OCI-LY7 (cell line): ENCODE data around the gene NTN3. TPM values are rescaled to one million over a fixed set of nuclear protein-coding genes. Genes with fewer than 3 reads are reported as not detected.
A peak's percentile ranks its signal among the peaks of the same experiment; 100 is the strongest.

Experiments used
- BruUV-seq: library from RNA; stranded (reverse); fragments of 400-500 nt; replicated peaks from 2 replicates; lab custom pipeline; 2021; lab: Mats Ljungman, UMichigan
- CTCF ChIA-PET: fragments of 300-600 bp; sonication (Branson Sonifier 250); formaldehyde crosslinking; loops from one replicate; lab custom pipeline; 2022; ENCODE audit warnings: antibody characterized with exemption; ENCODE audit not compliant: unreplicated experiment; lab: Charles Lee
- POLR2A ChIA-PET: fragments of 300-600 bp; sonication (Branson Sonifier 250); formaldehyde crosslinking; loops from one replicate; lab custom pipeline; 2022; ENCODE audit warnings: antibody characterized with exemption; lab: Charles Lee
- DNase-seq: peaks from one replicate; pipeline ENCODE4 v3.0.0-alpha.2; 2015; ENCODE audit warnings: low spot score
- H2AFZ ChIP-seq: fragments of 200-600 bp; sonication (generic), shearing (Covaris generic); 2 replicates; pipeline ENCODE4 v1.6.1; 2014; ENCODE audit warnings: mild to moderate bottlenecking, antibody characterized with exemption, low read length, moderate library complexity
- H3K27ac ChIP-seq: fragments of 200-600 bp; sonication (generic); 2 replicates; pipeline ENCODE4 v1.5.1; 2014; ENCODE audit warnings: mixed run types, low read depth, mild to moderate bottlenecking, moderate library complexity, low read length, inconsistent platforms; ENCODE audit not compliant: poor library complexity, severe bottlenecking
- H3K36me3 ChIP-seq: fragments of 200-600 bp; sonication (generic); 2 replicates; pipeline ENCODE4 v1.6.1; 2014; ENCODE audit warnings: mild to moderate bottlenecking, antibody characterized with exemption, low read length, moderate library complexity, mixed read lengths; ENCODE audit not compliant: insufficient read depth
- H3K4me1 ChIP-seq: fragments of 200-600 bp; sonication (generic); 2 replicates; pipeline ENCODE4 v1.5.1; 2014; ENCODE audit warnings: mild to moderate bottlenecking, low read length; ENCODE audit not compliant: insufficient read depth, poor library complexity, severe bottlenecking
- H3K4me2 ChIP-seq: fragments of 200-600 bp; sonication (generic); 2 replicates; pipeline ENCODE4 v1.6.1; 2014; ENCODE audit warnings: mild to moderate bottlenecking, low read length
- H3K4me3 ChIP-seq: fragments of 200-600 bp; sonication (generic); 2 replicates; pipeline ENCODE4 v1.5.1; 2014; ENCODE audit warnings: mild to moderate bottlenecking, low read depth, low read length; ENCODE audit not compliant: poor library complexity, severe bottlenecking
- H3K79me2 ChIP-seq: fragments of 200-600 bp; sonication (generic); 2 replicates; pipeline ENCODE4 v1.6.1; 2016; ENCODE audit warnings: low read depth, mild to moderate bottlenecking, low read length, moderate library complexity, mixed read lengths; ENCODE audit not compliant: insufficient read depth
- H3K9me2 ChIP-seq: fragments of 200-600 bp; sonication (generic); 2 replicates; pipeline ENCODE4 v1.6.1; 2016; ENCODE audit warnings: mild to moderate bottlenecking, low read length, mixed read lengths; ENCODE audit not compliant: insufficient read depth
- H3K9me3 ChIP-seq: fragments of 200-600 bp; sonication (generic); 2 replicates; pipeline ENCODE4 v1.6.1; 2014; ENCODE audit warnings: mild to moderate bottlenecking, mixed run types, low read length, mixed read lengths
- H4K20me1 ChIP-seq: fragments of 200-600 bp; sonication (generic); 2 replicates; pipeline ENCODE4 v1.6.1; 2014; ENCODE audit warnings: mild to moderate bottlenecking, antibody characterized with exemption, low read length, moderate library complexity, mixed read lengths; ENCODE audit not compliant: insufficient read depth
- CTCF ChIP-seq: fragments of 200-600 bp; sonication (generic); conservative IDR thresholded peaks from 2 replicates; pipeline ENCODE4 v1.5.1; 2014; ENCODE audit warnings: mild to moderate bottlenecking, antibody characterized with exemption, low read length, moderate library complexity, mixed read lengths
- EZH2phosphoT487 ChIP-seq: fragments of 200-600 bp; sonication (generic); IDR thresholded peaks from 2 replicates; pipeline ENCODE4 v1.6.1; 2018; ENCODE audit warnings: low read depth, borderline replicate concordance, mild to moderate bottlenecking, mixed run types, antibody characterized with exemption, low read length, moderate library complexity, mixed read lengths
- intact Hi-C: fragments of 100-400 bp; cut with micrococcal nuclease; formaldehyde crosslinking; loops from one replicate; pipeline ENCODE4 v1.10.0; 2022; ENCODE audit not compliant: unreplicated experiment
- total RNA-seq, 2 experiments: library from RNA; depleted of rRNA in 1 of 2; stranded (reverse); fragments of >200 nt in 1 of 2; shearing (Covaris generic) in 1 of 2; gene quantifications; 2 replicates each; pipeline ENCODE4 v1.2.3, GENCODE V29; 2014 to 2022

The NTN3 gene
- total RNA-seq, 2 experiments from 2014 or later, result 1.7 to 2.3 TPM

- no peaks in the 10 kb centered on the region for H4K20me1 ChIP-seq
- H3K27ac ChIP-seq, result peak overlapping the region; percentile 69
- TF ChIP-seq CTCF (no peak), EZH2phosphoT487 (no peak)
- H3K9me3 ChIP-seq, result no peaks in the 10 kb centered on the region
- peaks cover 67% of the 10 kb centered on the region for H3K36me3 ChIP-seq
- intact Hi-C loops, result no loop called here
- peaks cover 41% of the 10 kb centered on the region for H3K4me1 ChIP-seq
- H3K79me2 ChIP-seq, result peaks cover 18% of the 10 kb centered on the region; the same call in 1 of the 2 replicates
- H3K9me2 ChIP-seq, result no peaks in the 10 kb centered on the region
- peak overlapping the region; percentile 99 for H3K4me2 ChIP-seq
- no peak overlapping the region for H2AFZ ChIP-seq
- no TSS peak for BruUV-seq
- POLR2A ChIA-PET, result interaction anchor here (0.6 kb wide), 1 partner anchor 50 kb away, joined by 4 read pairs; no protein-coding TSS in a partner anchor
- H3K4me3 ChIP-seq, result peak overlapping the region; percentile 79
- CTCF ChIA-PET, result no interaction called here
- DNase-seq, result no peak
Measured at GRCh38 chr16:2460916-2461315, 10.2 kb upstream of the NTN3 start.

GRCh38 chr16:2462031-2462866 is 8.8 kb upstream of the NTN3 start:
- no peak for DNase-seq
- intact Hi-C loops, result no loop called here
- no peak overlapping the region for H3K27ac ChIP-seq
- H3K36me3 ChIP-seq, result peaks cover 54% of the 10 kb centered on the region
- peak overlapping the region; percentile 79 for H3K4me3 ChIP-seq
- peaks cover 18% of the 10 kb centered on the region; the same call in 1 of the 2 replicates for H3K79me2 ChIP-seq
- H3K9me2 ChIP-seq, result no peaks in the 10 kb centered on the region
- TF ChIP-seq CTCF (no peak), EZH2phosphoT487 (no peak)
- H3K4me2 ChIP-seq, result peak overlapping the region; percentile 99; the same call in 1 of the 2 replicates
- H3K9me3 ChIP-seq, result no peaks in the 10 kb centered on the region
- ChIA-PET CTCF (interaction anchor here (1.2 kb wide), 1 partner anchor 32 kb away, joined by 3 read pairs; no protein-coding TSS in a partner anchor), POLR2A (interaction anchor here (0.8 kb wide), 1 partner anchor 444 kb away, joined by 3 read pairs; no protein-coding TSS in a partner anchor)
- peaks cover 51% of the 10 kb centered on the region for H3K4me1 ChIP-seq
- no peak overlapping the region for H2AFZ ChIP-seq
- H4K20me1 ChIP-seq, result no peaks in the 10 kb centered on the region
- no TSS peak for BruUV-seq

GRCh38 chr16:2464333-2464732 is 6.8 kb upstream of the NTN3 start:
- Histone ChIP-seq H3K4me1 (peaks cover 55% of the 10 kb centered on the region), H3K79me2 (peaks cover 18% of the 10 kb centered on the region; the same call in 1 of the 2 replicates), H3K36me3 (peaks cover 37% of the 10 kb centered on the region), H2AFZ (no peak overlapping the region), H3K27ac (no peak overlapping the region), H4K20me1 (no peaks in the 10 kb centered on the region), H3K4me3 (no peak overlapping the region), H3K9me3 (no peaks in the 10 kb centered on the region), H3K9me2 (no peaks in the 10 kb centered on the region), H3K4me2 (no peak overlapping the region)
- no peak for TF ChIP-seq CTCF
- no peak for TF ChIP-seq EZH2phosphoT487
- POLR2A ChIA-PET, result interaction anchor here (0.7 kb wide), 1 partner anchor 17 kb away, joined by 4 read pairs; no protein-coding TSS in a partner anchor
- BruUV-seq, result TSS peak; percentile 50
- CTCF ChIA-PET, result no interaction called here
- DNase-seq, result no peak
- intact Hi-C loops, result no loop called here
